ENCODE results near the gene DTX3.

DTX3 gene

DNA sequence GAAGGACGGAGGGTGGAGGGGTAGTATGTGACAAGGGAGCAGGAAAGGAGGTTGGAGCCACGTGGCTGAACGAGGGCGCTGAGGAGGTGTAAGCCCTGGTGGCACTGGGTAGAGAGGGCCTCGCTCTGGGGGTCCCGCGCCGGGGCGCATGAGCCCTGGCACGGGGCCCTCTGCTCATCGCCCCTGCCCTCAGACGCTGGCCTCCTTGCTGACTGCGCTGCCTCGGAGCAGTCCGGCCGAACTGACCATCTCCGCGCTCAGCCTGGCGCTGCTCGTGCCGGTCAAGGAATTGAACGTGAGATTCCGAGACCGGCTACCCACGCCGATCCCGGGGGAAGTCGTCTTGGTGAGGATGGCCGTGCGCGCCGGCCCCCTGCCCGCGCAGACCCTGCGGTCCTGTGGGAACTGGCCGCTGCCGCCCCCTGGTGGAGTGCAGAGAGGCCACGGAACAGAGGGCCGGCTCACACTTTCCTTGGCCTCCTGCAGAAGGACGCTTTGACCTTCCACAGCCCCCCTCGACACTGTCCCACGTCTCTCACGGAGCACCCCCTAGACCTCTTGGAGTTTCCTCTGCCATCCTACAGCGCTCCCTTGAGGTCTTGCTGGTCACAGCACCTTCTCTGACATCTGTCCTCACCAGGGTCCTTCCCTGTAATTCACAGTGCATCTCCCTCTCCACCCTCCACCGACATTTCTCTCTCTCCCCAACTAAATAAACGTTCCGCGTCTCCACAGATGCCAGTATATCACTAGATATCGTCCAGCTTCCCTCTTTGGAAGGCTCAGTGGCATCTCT is 17.1 kb downstream of the DTX3 start (continued):
- TF ChIP-seq, protein P1, sequence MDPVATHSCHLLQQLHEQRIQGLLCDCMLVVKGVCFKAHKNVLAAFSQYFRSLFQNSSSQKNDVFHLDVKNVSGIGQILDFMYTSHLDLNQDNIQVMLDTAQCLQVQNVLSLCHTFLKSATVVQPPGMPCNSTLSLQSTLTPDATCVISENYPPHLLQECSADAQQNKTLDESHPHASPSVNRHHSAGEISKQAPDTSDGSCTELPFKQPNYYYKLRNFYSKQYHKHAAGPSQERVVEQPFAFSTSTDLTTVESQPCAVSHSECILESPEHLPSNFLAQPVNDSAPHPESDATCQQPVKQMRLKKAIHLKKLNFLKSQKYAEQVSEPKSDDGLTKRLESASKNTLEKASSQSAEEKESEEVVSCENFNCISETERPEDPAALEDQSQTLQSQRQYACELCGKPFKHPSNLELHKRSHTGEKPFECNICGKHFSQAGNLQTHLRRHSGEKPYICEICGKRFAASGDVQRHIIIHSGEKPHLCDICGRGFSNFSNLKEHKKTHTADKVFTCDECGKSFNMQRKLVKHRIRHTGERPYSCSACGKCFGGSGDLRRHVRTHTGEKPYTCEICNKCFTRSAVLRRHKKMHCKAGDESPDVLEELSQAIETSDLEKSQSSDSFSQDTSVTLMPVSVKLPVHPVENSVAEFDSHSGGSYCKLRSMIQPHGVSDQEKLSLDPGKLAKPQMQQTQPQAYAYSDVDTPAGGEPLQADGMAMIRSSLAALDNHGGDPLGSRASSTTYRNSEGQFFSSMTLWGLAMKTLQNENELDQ (tag by site-specific recombination; IDR thresholded peaks at IDR 0.05; ENCODE audit: low read depth): no peak
- TF ChIP-seq, protein P2, sequence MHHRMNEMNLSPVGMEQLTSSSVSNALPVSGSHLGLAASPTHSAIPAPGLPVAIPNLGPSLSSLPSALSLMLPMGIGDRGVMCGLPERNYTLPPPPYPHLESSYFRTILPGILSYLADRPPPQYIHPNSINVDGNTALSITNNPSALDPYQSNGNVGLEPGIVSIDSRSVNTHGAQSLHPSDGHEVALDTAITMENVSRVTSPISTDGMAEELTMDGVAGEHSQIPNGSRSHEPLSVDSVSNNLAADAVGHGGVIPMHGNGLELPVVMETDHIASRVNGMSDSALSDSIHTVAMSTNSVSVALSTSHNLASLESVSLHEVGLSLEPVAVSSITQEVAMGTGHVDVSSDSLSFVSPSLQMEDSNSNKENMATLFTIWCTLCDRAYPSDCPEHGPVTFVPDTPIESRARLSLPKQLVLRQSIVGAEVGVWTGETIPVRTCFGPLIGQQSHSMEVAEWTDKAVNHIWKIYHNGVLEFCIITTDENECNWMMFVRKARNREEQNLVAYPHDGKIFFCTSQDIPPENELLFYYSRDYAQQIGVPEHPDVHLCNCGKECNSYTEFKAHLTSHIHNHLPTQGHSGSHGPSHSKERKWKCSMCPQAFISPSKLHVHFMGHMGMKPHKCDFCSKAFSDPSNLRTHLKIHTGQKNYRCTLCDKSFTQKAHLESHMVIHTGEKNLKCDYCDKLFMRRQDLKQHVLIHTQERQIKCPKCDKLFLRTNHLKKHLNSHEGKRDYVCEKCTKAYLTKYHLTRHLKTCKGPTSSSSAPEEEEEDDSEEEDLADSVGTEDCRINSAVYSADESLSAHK (tag by site-specific recombination; IDR thresholded peaks at IDR 0.05): no peak
- TF ChIP-seq ZNF558 (tag by site-specific recombination; IDR thresholded peaks at IDR 0.05) (no peak), IKZF3 (tag by site-specific recombination; IDR thresholded peaks at IDR 0.05) (no peak), ZNF596 (tag by site-specific recombination; IDR thresholded peaks at IDR 0.05) (no peak), ZBTB8A (tag by site-specific recombination; IDR thresholded peaks at IDR 0.05) (no peak), ZNF623 (tag by site-specific recombination; IDR thresholded peaks at IDR 0.05) (no peak), ZNF677 (tag by site-specific recombination; IDR thresholded peaks at IDR 0.05) (no peak), ZNF2 (tag by site-specific recombination; IDR thresholded peaks at IDR 0.05) (peak; percentile 61; the same call in 1 of the 2 replicates), MZF1 (tag by site-specific recombination; IDR thresholded peaks at IDR 0.05; ENCODE audit: borderline replicate concordance) (no peak), ZNF138 (tag by site-specific recombination; IDR thresholded peaks at IDR 0.05; ENCODE audit: borderline replicate concordance) (no peak), GLIS1 (tag by site-specific recombination; IDR thresholded peaks at IDR 0.05) (peak; percentile 84), ZFP37 (tag by site-specific recombination; IDR thresholded peaks at IDR 0.05) (peak; percentile 35; the same call in 1 of the 2 replicates), ZNF140 (tag by site-specific recombination; IDR thresholded peaks at IDR 0.05) (no peak), FEZF1 (tag by site-specific recombination; IDR thresholded peaks at IDR 0.05) (no peak), ZBTB20 (tag by site-specific recombination; IDR thresholded peaks at IDR 0.05) (no peak), ZXDB (tag by site-specific recombination; IDR thresholded peaks at IDR 0.05) (0 out of 2 replicates have a peak, but pooled peaks have one; percentile 31), ZSCAN30 (tag by site-specific recombination; IDR thresholded peaks at IDR 0.05) (peak; percentile 50; the same call in 1 of the 2 replicates), ZNF792 (tag by site-specific recombination; IDR thresholded peaks at IDR 0.05) (no peak), ZNF155 (tag by site-specific recombination; IDR thresholded peaks at IDR 0.05) (no peak), ZNF157 (tag by site-specific recombination; IDR thresholded peaks at IDR 0.05) (no peak), ZNF830 (tag by site-specific recombination; IDR thresholded peaks at IDR 0.05; ENCODE audit: low read depth) (no peak), ZNF133 (tag by site-specific recombination; IDR thresholded peaks at IDR 0.05) (no peak), SP7 (tag by site-specific recombination; IDR thresholded peaks at IDR 0.05) (peak; percentile 48; the same call in 1 of the 2 replicates), GLIS2 (tag by site-specific recombination; IDR thresholded peaks at IDR 0.05) (peak; percentile 87), WT1 (tag by site-specific recombination; IDR thresholded peaks at IDR 0.05) (no peak)
- TF ChIP-seq, protein P3, sequence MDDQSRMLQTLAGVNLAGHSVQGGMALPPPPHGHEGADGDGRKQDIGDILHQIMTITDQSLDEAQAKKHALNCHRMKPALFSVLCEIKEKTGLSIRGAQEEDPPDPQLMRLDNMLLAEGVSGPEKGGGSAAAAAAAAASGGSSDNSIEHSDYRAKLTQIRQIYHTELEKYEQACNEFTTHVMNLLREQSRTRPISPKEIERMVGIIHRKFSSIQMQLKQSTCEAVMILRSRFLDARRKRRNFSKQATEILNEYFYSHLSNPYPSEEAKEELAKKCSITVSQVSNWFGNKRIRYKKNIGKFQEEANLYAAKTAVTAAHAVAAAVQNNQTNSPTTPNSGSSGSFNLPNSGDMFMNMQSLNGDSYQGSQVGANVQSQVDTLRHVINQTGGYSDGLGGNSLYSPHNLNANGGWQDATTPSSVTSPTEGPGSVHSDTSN (CRISPR knock-in tag; IDR thresholded peaks at IDR 0.05): no peak
- TF ChIP-seq, protein P4, sequence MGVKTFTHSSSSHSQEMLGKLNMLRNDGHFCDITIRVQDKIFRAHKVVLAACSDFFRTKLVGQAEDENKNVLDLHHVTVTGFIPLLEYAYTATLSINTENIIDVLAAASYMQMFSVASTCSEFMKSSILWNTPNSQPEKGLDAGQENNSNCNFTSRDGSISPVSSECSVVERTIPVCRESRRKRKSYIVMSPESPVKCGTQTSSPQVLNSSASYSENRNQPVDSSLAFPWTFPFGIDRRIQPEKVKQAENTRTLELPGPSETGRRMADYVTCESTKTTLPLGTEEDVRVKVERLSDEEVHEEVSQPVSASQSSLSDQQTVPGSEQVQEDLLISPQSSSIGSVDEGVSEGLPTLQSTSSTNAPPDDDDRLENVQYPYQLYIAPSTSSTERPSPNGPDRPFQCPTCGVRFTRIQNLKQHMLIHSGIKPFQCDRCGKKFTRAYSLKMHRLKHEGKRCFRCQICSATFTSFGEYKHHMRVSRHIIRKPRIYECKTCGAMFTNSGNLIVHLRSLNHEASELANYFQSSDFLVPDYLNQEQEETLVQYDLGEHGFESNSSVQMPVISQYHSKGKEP (tag by site-specific recombination; IDR thresholded peaks at IDR 0.05): no peak
- TF ChIP-seq, protein P5, sequence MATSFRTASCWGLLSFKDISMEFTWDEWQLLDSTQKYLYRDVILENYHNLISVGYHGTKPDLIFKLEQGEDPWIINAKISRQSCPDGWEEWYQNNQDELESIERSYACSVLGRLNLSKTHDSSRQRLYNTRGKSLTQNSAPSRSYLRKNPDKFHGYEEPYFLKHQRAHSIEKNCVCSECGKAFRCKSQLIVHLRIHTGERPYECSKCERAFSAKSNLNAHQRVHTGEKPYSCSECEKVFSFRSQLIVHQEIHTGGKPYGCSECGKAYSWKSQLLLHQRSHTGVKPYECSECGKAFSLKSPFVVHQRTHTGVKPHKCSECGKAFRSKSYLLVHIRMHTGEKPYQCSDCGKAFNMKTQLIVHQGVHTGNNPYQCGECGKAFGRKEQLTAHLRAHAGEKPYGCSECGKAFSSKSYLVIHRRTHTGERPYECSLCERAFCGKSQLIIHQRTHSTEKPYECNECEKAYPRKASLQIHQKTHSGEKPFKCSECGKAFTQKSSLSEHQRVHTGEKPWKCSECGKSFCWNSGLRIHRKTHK (tag by site-specific recombination; IDR thresholded peaks at IDR 0.05): no peak
- TF ChIP-seq, protein P6, sequence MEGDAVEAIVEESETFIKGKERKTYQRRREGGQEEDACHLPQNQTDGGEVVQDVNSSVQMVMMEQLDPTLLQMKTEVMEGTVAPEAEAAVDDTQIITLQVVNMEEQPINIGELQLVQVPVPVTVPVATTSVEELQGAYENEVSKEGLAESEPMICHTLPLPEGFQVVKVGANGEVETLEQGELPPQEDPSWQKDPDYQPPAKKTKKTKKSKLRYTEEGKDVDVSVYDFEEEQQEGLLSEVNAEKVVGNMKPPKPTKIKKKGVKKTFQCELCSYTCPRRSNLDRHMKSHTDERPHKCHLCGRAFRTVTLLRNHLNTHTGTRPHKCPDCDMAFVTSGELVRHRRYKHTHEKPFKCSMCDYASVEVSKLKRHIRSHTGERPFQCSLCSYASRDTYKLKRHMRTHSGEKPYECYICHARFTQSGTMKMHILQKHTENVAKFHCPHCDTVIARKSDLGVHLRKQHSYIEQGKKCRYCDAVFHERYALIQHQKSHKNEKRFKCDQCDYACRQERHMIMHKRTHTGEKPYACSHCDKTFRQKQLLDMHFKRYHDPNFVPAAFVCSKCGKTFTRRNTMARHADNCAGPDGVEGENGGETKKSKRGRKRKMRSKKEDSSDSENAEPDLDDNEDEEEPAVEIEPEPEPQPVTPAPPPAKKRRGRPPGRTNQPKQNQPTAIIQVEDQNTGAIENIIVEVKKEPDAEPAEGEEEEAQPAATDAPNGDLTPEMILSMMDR (tag by site-specific recombination; IDR thresholded peaks at IDR 0.05): peak; percentile 93
